Spleen (tissue), 11 donors: ENCODE measurements around the gene DRC3. TPM values are rescaled to one million over a fixed set of nuclear protein-coding genes. Genes with fewer than 3 reads are reported as not detected.

ENCODE experiments used
- DNase-seq: peaks from one replicate; pipeline ENCODE4 v3.0.0-alpha.2; 2020
- H3K27ac ChIP-seq, 8 donors: fragments of 200-600 bp; sonication (generic) in 7 of 8; 1 replicate in 4 of 8; 2 replicates in 4 of 8; pipeline versions ENCODE4 v1.5.0 to v1.8.0; 2016 to 2021; ENCODE audit warnings: inconsistent platforms in 4 of 8, mild to moderate bottlenecking in 4 of 8, moderate library complexity in 1 of 8
- H3K27me3 ChIP-seq, 7 donors: fragments of 200-600 bp; sonication (generic) in 6 of 7; replicated peaks in 1 of 7; 1 replicate in 4 of 7; 2 replicates in 3 of 7; pipeline versions ENCODE4 v1.5.0 to v1.8.0; 2016 to 2021; ENCODE audit warnings: inconsistent platforms in 3 of 7, mild to moderate bottlenecking in 1 of 7
- H3K36me3 ChIP-seq, 6 donors: fragments of 200-600 bp; sonication (generic) in 5 of 6; 1 replicate in 4 of 6; 2 replicates in 2 of 6; pipeline versions ENCODE4 v1.5.0 to v1.8.0; 2016 to 2021; ENCODE audit warnings: inconsistent platforms in 2 of 6
- H3K4me1 ChIP-seq, 6 donors: fragments of 200-600 bp; sonication (generic) in 5 of 6; 1 replicate in 3 of 6; 2 replicates in 3 of 6; pipeline versions ENCODE4 v1.5.0 to v1.8.0; 2016 to 2021; ENCODE audit warnings: inconsistent platforms in 3 of 6
- H3K4me3 ChIP-seq, 8 donors: fragments of 200-600 bp; sonication (generic) in 7 of 8; 1 replicate in 4 of 8; 2 replicates in 4 of 8; pipeline versions ENCODE4 v1.5.0 to v1.8.0; 2016 to 2021; ENCODE audit warnings: inconsistent platforms in 4 of 8, mild to moderate bottlenecking in 4 of 8, moderate library complexity in 2 of 8
- H3K9me3 ChIP-seq, 8 donors: fragments of 200-600 bp; sonication (generic) in 7 of 8; 1 replicate in 4 of 8; 2 replicates in 4 of 8; pipeline versions ENCODE4 v1.5.0 to v1.8.0; 2016 to 2021; ENCODE audit warnings: inconsistent platforms in 4 of 8
- POLR2A ChIP-seq, 3 donors: fragments of 450-650 bp; IDR thresholded peaks; one replicate each; pipeline ENCODE4 v1.5.1; 2017; ENCODE audit warnings: antibody characterized with exemption in 3 of 3, mild to moderate bottlenecking in 1 of 3
- POLR2AphosphoS5 ChIP-seq, 3 donors: sonication (generic); formaldehyde crosslinking; IDR thresholded peaks; one replicate each; pipeline ENCODE4 v1.5.1; 2017; ENCODE audit warnings: antibody characterized with exemption in 3 of 3
- WGBS, 5 donors: extraction: QIAGEN DNeasy Blood & Tissue Kit in 3 of 5; methylation state at CpG; one replicate each; pipeline versions ENCODE4 v1.1.5 to v1.1.7; 2013 to 2018; 5-methylcytosine and 5-hydroxymethylcytosine counted together
- intact Hi-C: fragments of 100-400 bp; cut with DNase I; formaldehyde crosslinking; loops from one replicate; pipeline ENCODE4 v1.15.0; 2023; ENCODE audit warnings: low total_unique reads
- polyA plus RNA-seq, 3 donors: library from polyadenylated mRNA; stranded (reverse); fragments of 200-250 nt; gene quantifications; one replicate each; pipeline ENCODE4 v1.2.1, GENCODE V29; 2013
- total RNA-seq, 7 donors: library from RNA; depleted of rRNA in 3 of 7; stranded (reverse); fragments of >200 nt in 3 of 7; fragmentation: NEBNext Ultra II Directional in 4 of 7; extraction: Animal tissue kit (Norgen Biotek cat#: 25700) in 4 of 7; gene quantifications; one replicate each; pipeline versions ENCODE4 v1.1.0 to v1.2.1, GENCODE V29; 2016 to 2021
- TF ChIP-seq, protein P1 (sequence below), 11 experiments: fragments of 200-600 bp in 7 of 11; fragments of 450-650 bp in 4 of 11; sonication (generic) in 4 of 11; IDR thresholded peaks in 8 of 11; conservative IDR thresholded peaks in 3 of 11; 1 replicate in 7 of 11; 2 replicates in 4 of 11; pipeline versions ENCODE4 v1.4.0 to v1.8.0; 2016 to 2021; ENCODE audit warnings: antibody characterized with exemption in 11 of 11, inconsistent platforms in 4 of 11, mild to moderate bottlenecking in 1 of 11
- donor health status: healthy with polysubstance abuse.
- donor health status: DM: no; HTN: no; CAD: no; lungs with moderate emphysema.
- donor health status: DM: no; HTN: no; CAD: no.
- donor health status: Bipolar disorder and iron deficiency.
- donor health status: healthy.
- donor health status: DM: no; HTN: no; CAD: no.
- donor health status: DM: yes; HTN: yes; CAD: no.

The DRC3 gene
- total and polyA plus RNA-seq, 10 donors: 0.37 to 7.3 (median 2.3) TPM

DNA sequence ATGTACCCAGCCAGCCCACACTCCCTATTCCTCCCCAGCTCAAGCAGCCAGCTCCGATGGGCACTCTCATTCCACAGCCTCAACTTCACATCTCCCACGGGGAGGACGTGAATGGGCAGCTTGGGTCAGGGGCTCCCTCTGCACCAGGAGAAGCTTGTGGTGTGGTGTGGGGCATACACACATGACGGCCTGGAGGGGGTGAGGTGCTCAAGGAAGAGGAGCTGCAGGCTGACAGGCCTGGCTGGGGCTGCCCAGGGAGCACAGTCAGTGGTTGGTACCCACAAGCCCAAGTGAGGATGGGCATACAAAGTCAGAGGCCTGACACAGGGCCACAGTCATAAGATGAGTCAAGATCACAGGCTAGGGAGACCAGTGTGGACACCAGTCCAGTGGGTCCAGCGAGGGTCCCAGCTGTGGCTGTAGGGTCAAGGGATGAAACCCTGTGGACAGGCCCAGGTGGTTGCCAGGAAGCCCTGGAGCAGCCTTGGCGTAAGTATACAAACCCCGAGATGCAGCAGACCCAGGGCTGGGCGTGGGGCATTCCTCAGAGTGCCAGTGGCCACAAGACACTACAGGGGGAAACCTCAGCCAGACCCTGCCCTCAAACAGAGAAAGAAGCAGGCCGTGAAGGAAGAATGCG, 4.4 kb downstream of the DRC3 start:
- H3K27ac ChIP-seq: no peak overlapping the region
- H3K4me3 ChIP-seq: no peak overlapping the region
- intact Hi-C loops: no loop called here
- H3K4me1 ChIP-seq: peaks cover 0 to 32% (median 12%) of the 10 kb centered on the region in 6 donors
- H3K36me3 ChIP-seq: no peaks in the 10 kb centered on the region
- WGBS, 5 donors: 77 to 88% (median 84%) methylated on average over 9 to 10 of the region's 10 CpGs
- no peak for DNase-seq
- no peak for TF ChIP-seq POLR2A (IDR thresholded peaks at IDR 0.05)
- no peak for TF ChIP-seq POLR2AphosphoS5 (IDR thresholded peaks at IDR 0.05)
- TF ChIP-seq, protein P1, sequence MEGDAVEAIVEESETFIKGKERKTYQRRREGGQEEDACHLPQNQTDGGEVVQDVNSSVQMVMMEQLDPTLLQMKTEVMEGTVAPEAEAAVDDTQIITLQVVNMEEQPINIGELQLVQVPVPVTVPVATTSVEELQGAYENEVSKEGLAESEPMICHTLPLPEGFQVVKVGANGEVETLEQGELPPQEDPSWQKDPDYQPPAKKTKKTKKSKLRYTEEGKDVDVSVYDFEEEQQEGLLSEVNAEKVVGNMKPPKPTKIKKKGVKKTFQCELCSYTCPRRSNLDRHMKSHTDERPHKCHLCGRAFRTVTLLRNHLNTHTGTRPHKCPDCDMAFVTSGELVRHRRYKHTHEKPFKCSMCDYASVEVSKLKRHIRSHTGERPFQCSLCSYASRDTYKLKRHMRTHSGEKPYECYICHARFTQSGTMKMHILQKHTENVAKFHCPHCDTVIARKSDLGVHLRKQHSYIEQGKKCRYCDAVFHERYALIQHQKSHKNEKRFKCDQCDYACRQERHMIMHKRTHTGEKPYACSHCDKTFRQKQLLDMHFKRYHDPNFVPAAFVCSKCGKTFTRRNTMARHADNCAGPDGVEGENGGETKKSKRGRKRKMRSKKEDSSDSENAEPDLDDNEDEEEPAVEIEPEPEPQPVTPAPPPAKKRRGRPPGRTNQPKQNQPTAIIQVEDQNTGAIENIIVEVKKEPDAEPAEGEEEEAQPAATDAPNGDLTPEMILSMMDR (IDR thresholded peaks at IDR 0.05 in 8 of 11, conservative IDR thresholded peaks at IDR 0.05 in 3 of 11): no peak
- H3K27me3 ChIP-seq: no peaks in the 10 kb centered on the region
- H3K9me3 ChIP-seq: no peaks in the 10 kb centered on the region

DNA sequence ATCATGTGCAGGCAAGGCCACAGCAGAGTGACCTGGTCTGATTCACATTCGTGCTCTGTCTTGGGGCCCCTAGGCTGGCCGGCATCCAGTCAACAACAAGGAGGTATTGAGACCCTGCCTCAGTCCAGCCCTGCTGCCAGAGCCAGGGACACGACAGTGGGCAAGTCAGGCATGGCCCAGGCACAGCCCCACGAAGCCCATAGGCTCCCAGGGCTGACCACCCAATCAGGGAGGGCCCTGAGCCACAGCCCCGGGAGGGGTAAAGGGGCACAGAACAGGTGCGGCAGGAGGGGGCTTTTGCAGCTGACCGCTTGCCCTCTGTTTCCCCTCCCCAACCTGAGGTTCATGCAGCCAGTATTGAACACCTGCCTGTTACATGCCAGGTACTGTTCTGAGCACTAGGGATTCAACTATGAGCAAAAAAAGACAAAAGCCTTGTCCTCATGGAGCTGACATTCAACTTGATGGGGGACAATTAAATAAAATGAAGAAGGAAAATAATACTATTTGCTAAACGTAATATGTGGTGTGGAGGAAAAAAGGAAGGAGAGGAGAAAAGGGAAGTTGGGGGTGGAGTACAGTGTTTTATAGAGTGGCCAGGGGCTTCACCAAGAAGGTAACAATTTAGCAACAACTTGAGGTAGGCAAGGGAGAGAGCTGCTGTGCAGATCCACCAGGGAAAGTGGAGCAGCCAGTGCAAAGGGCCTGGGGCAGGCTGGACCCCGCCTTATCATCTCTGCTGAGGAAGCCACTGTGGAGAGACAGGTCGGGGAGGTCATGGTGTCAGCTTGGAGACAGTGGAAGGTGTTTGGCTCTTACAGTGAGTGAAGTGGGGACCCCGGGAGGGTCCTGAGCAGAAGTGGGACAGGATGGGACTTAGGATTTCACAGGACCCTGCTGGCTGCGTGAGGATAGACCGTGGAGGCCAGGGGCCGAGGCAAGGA, 6.1 kb downstream of the DRC3 start:
- H3K36me3 ChIP-seq: no peaks in the 10 kb centered on the region
- DNase-seq: no peak
- no peak overlapping the region for H3K4me3 ChIP-seq
- peak overlapping the region in 1 of 8 donors; percentile 41 for H3K27ac ChIP-seq
- no peaks in the 10 kb centered on the region for H3K9me3 ChIP-seq
- 79 to 87% (median 84%) methylated on average over 11 to 14 of the region's 14 CpGs for WGBS, 5 donors
- H3K27me3 ChIP-seq: no peaks in the 10 kb centered on the region
- TF ChIP-seq POLR2A (IDR thresholded peaks at IDR 0.05) (no peak), POLR2AphosphoS5 (IDR thresholded peaks at IDR 0.05) (no peak)
- TF ChIP-seq, protein P1 (IDR thresholded peaks at IDR 0.05 in 8 of 11, conservative IDR thresholded peaks at IDR 0.05 in 3 of 11): no peak
- intact Hi-C loops: no loop called here
- H3K4me1 ChIP-seq: peaks cover 0 to 22% (median under 1%) of the 10 kb centered on the region in 6 donors

DNA sequence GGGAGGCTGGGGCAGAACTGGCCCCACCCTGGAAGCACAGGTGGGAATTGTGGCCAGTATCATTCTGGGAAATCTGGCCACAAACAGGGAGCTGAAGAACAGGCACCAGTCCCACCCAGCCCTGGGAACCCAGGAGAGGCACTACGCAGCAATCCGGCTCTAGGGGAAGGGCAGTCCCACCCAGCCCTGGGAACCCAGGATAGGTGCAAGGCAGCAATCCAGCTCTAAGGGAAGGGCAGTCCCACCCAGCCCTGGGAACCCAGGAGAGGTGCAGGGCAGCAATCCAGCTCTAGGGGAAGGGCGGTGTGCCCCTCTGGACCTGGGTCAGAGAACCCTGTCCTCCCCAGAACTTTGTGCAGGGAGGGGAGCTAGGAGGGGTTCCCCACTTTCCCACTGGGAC, 7.1 kb downstream of the DRC3 start:
- DNase-seq: no peak
- Histone ChIP-seq H3K36me3 (no peaks in the 10 kb centered on the region), H3K27ac (no peak overlapping the region), H3K27me3 (no peaks in the 10 kb centered on the region), H3K4me1 (peaks cover 0 to 19% (median 0%) of the 10 kb centered on the region in 6 donors), H3K4me3 (no peak overlapping the region), H3K9me3 (no peaks in the 10 kb centered on the region)
- 80 to 98% (median 86%) methylated on average over 1 to 3 of the region's 3 CpGs for WGBS, 5 donors
- intact Hi-C loops: no loop called here
- no peak for TF ChIP-seq POLR2AphosphoS5 (IDR thresholded peaks at IDR 0.05)
- no peak for TF ChIP-seq POLR2A (IDR thresholded peaks at IDR 0.05)
- TF ChIP-seq, protein P1 (IDR thresholded peaks at IDR 0.05 in 8 of 11, conservative IDR thresholded peaks at IDR 0.05 in 3 of 11): no peak

DNA sequence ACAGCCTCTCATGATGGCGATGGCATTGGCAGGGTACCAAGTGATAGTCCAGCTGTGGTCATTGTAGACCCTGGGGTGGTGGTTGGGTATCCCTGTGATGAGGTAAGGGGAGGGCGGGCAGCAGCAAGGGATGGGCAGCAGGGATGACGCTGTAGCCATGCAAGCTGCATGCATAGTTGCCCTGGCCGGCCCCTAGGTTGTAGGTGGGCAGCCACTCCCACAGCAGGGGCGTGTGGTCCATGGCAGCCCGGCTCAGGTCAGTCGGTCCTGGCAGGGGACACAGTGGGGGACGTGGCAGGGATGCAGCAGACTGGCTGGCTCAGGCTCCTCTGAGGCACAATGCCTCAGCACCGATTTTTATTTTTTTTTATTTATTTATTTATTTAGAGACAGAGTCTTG, 8.7 kb downstream of the DRC3 start:
- no peak overlapping the region for H3K27ac ChIP-seq
- no peak for DNase-seq
- no peaks in the 10 kb centered on the region for H3K9me3 ChIP-seq
- H3K4me1 ChIP-seq: peaks cover 0 to 10% (median 0%) of the 10 kb centered on the region in 6 donors
- H3K4me3 ChIP-seq: no peak overlapping the region
- TF ChIP-seq POLR2A (IDR thresholded peaks at IDR 0.05) (no peak), POLR2AphosphoS5 (IDR thresholded peaks at IDR 0.05) (no peak)
- TF ChIP-seq, protein P1 (IDR thresholded peaks at IDR 0.05 in 8 of 11, conservative IDR thresholded peaks at IDR 0.05 in 3 of 11): no peak
- 91 to 97% (median 94%) methylated on average over 9 of the region's 9 CpGs for WGBS, 5 donors
- intact Hi-C loops: no loop called here
- H3K27me3 ChIP-seq: no peaks in the 10 kb centered on the region
- no peaks in the 10 kb centered on the region for H3K36me3 ChIP-seq
